Esophagus muscularis mucosa (tissue), 4 donors: ENCODE measurements around the gene C5AR2. TPM values are rescaled to one million over a fixed set of nuclear protein-coding genes. Genes with fewer than 3 reads are reported as not detected.
A peak's percentile ranks its signal among the peaks of the same experiment; 100 is the strongest.

Source experiments
- DNase-seq: peaks from one replicate; pipeline ENCODE4 v3.0.0-alpha.2; 2017; ENCODE audit errors: extremely low spot score
- H3K27ac ChIP-seq, 4 donors: fragments of 200-600 bp; sonication (generic); replicated peaks in 1 of 4; 1 replicate in 3 of 4; 2 replicates in 1 of 4; pipeline ENCODE4 v1.5.1; 2016 to 2019; ENCODE audit warnings: mild to moderate bottlenecking in 1 of 4
- H3K27me3 ChIP-seq, 4 donors: fragments of 200-600 bp; sonication (generic); one replicate each; pipeline versions ENCODE4 v1.5.1 to v1.6.0; 2016 to 2019
- H3K36me3 ChIP-seq, 4 donors: fragments of 200-600 bp; sonication (generic); one replicate each; pipeline ENCODE4 v1.5.1; 2016 to 2019
- H3K4me1 ChIP-seq, 4 donors: fragments of 200-600 bp; sonication (generic); one replicate each; pipeline ENCODE4 v1.5.1; 2016 to 2019
- H3K4me3 ChIP-seq, 4 donors: fragments of 200-600 bp; sonication (generic); 1 replicate in 2 of 4; 2 replicates in 2 of 4; pipeline ENCODE4 v1.5.1; 2016 to 2019; ENCODE audit warnings: mild to moderate bottlenecking in 4 of 4, moderate library complexity in 1 of 4
- H3K9me3 ChIP-seq, 4 donors: fragments of 200-600 bp; sonication (generic); 1 replicate in 3 of 4; 2 replicates in 1 of 4; pipeline ENCODE4 v1.5.1; 2016 to 2019
- EP300 ChIP-seq: sonication (generic); formaldehyde crosslinking; IDR thresholded peaks from one replicate; pipeline ENCODE4 v1.6.1; 2017; ENCODE audit warnings: antibody characterized with exemption
- POLR2A ChIP-seq: fragments of 450-650 bp; IDR thresholded peaks from one replicate; pipeline ENCODE4 v1.6.1; 2017; ENCODE audit warnings: antibody characterized with exemption, moderate library complexity, mild to moderate bottlenecking, low read depth
- POLR2AphosphoS5 ChIP-seq, 2 donors: sonication (generic); formaldehyde crosslinking; IDR thresholded peaks; one replicate each; pipeline ENCODE4 v1.6.1; 2017; ENCODE audit warnings: antibody characterized with exemption in 2 of 2
- WGBS: methylation state at CpG from one replicate; pipeline ENCODE4 v1.1.5; 2018; 5-methylcytosine and 5-hydroxymethylcytosine counted together
- intact Hi-C: fragments of 100-400 bp; cut with DNase I; formaldehyde crosslinking; loops from one replicate; pipeline ENCODE4 v1.15.1; 2023
- total RNA-seq, 4 donors: library from RNA; depleted of rRNA; stranded (reverse); fragments of >200 nt; gene quantifications; one replicate each; pipeline versions ENCODE4 v1.1.0 to v1.2.1, GENCODE V29; 2016
- TF ChIP-seq, protein P1 (sequence below), 3 experiments: fragments of 200-600 bp in 2 of 3; fragments of 450-650 bp in 1 of 3; sonication (generic) in 2 of 3; IDR thresholded peaks; one replicate each; pipeline ENCODE4 v1.5.1; 2017 to 2019; ENCODE audit warnings: antibody characterized with exemption in 3 of 3, mild to moderate bottlenecking in 2 of 3, moderate library complexity in 1 of 3

The C5AR2 gene
- total RNA-seq, 4 donors from 2014 or later: 0.42 to 4.6 (median 0.72) TPM

GRCh38 chr19:47302249-47302648 is 29.7 kb upstream of the C5AR2 start:
- Histone ChIP-seq H3K4me3 (no peak overlapping the region), H3K27me3 (no peaks in the 10 kb centered on the region), H3K36me3 (no peaks in the 10 kb centered on the region), H3K9me3 (no peaks in the 10 kb centered on the region), H3K4me1 (peaks cover 0 to 10% (median 8%) of the 10 kb centered on the region in 4 donors), H3K27ac (no peak overlapping the region)
- 93% methylated on average over 10 of the region's 10 CpGs for WGBS
- no peak for TF ChIP-seq POLR2AphosphoS5 (IDR thresholded peaks at IDR 0.05)
- no peak for TF ChIP-seq POLR2A
- TF ChIP-seq EP300: no peak
- TF ChIP-seq, protein P1, sequence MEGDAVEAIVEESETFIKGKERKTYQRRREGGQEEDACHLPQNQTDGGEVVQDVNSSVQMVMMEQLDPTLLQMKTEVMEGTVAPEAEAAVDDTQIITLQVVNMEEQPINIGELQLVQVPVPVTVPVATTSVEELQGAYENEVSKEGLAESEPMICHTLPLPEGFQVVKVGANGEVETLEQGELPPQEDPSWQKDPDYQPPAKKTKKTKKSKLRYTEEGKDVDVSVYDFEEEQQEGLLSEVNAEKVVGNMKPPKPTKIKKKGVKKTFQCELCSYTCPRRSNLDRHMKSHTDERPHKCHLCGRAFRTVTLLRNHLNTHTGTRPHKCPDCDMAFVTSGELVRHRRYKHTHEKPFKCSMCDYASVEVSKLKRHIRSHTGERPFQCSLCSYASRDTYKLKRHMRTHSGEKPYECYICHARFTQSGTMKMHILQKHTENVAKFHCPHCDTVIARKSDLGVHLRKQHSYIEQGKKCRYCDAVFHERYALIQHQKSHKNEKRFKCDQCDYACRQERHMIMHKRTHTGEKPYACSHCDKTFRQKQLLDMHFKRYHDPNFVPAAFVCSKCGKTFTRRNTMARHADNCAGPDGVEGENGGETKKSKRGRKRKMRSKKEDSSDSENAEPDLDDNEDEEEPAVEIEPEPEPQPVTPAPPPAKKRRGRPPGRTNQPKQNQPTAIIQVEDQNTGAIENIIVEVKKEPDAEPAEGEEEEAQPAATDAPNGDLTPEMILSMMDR (IDR thresholded peaks at IDR 0.05): no peak
- no peak for DNase-seq
- intact Hi-C loops: no loop called here

DNA sequence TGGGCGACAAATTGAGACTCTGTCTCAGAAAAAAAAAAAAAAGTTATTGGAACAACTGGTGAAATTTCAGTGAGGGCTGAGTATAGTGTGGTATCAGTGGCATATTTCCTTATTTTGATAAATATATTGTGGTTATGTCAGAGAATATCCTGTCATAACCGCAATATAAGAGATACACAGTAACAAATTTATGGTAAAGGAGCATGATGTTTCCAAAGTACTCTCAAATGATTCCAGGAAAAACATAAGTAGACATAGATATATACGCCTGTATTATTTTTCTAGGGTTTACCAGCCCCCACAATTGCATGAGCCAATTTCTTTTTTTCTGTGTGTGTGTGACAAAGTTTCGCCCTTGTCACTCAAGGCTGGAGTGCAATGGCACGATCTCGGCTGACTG is 28.0 kb upstream of the C5AR2 start:
- H3K4me3 ChIP-seq: no peak overlapping the region

DNA sequence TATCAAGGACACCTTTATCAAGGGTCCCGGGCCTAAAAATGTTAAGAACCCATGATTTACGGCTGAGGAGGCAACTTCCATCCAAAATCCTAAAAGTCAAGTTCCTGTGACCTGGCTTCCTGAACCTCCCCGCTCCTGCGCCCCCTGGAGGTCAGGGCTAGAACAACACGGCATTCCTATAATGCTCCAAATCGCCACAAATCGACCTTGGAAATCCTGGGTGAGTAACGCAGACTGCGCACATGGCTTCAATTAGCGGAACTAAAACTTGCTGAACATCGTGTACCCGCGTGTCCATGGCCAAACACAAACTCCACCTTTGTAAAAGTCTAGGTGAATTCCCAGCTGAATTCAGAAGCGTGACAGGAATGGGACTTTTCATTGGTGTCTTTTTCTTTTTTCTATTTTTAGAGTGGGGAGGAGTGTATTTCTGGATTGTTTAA is 26.6 kb upstream of the C5AR2 start:
- H3K4me3 ChIP-seq: no peak overlapping the region
- intact Hi-C loops: no loop called here
- H3K27ac ChIP-seq: no peak overlapping the region
- peaks cover 0 to 21% (median 11%) of the 10 kb centered on the region in 4 donors for H3K4me1 ChIP-seq
- H3K36me3 ChIP-seq: no peaks in the 10 kb centered on the region
- 3% methylated on average over 14 of the region's 14 CpGs for WGBS
- H3K9me3 ChIP-seq: no peaks in the 10 kb centered on the region
- TF ChIP-seq EP300 (no peak), POLR2A (no peak), POLR2AphosphoS5 (IDR thresholded peaks at IDR 0.05) (peak in 1 of 2 donors; percentile 59)
- TF ChIP-seq, protein P1 (IDR thresholded peaks at IDR 0.05): peak; percentile 87 to 96 (median 87)
- peaks cover 0 to 16% (median 0%) of the 10 kb centered on the region in 4 donors for H3K27me3 ChIP-seq
- peak; percentile 94 for DNase-seq

More for the DNA sequence above, 28.0 kb upstream of the C5AR2 start:
- intact Hi-C loops: no loop called here
- H3K27ac ChIP-seq: no peak overlapping the region
- no peaks in the 10 kb centered on the region for H3K9me3 ChIP-seq
- no peak for DNase-seq
- 78% methylated on average over 6 of the region's 6 CpGs for WGBS
- no peak for TF ChIP-seq POLR2AphosphoS5 (IDR thresholded peaks at IDR 0.05)
- TF ChIP-seq EP300: no peak
- TF ChIP-seq POLR2A: no peak
- TF ChIP-seq, protein P1 (IDR thresholded peaks at IDR 0.05): no peak
- no peaks in the 10 kb centered on the region for H3K36me3 ChIP-seq
- H3K27me3 ChIP-seq: peaks cover 0 to 5% (median 0%) of the 10 kb centered on the region in 4 donors
- H3K4me1 ChIP-seq: peaks cover 0 to 15% (median 10%) of the 10 kb centered on the region in 4 donors

GRCh38 chr19:47306303-47306702 is 25.7 kb upstream of the C5AR2 start:
- Histone ChIP-seq H3K4me1 (peaks cover 0 to 21% (median 11%) of the 10 kb centered on the region in 4 donors), H3K27ac (no peak overlapping the region), H3K4me3 (no peak overlapping the region), H3K27me3 (peaks cover 0 to 26% (median 0%) of the 10 kb centered on the region in 4 donors), H3K9me3 (no peaks in the 10 kb centered on the region), H3K36me3 (no peaks in the 10 kb centered on the region)
- no peak for DNase-seq
- TF ChIP-seq, protein P1 (IDR thresholded peaks at IDR 0.05): no peak
- TF ChIP-seq POLR2A (no peak), POLR2AphosphoS5 (IDR thresholded peaks at IDR 0.05) (no peak), EP300 (no peak)
- intact Hi-C loops: no loop called here
- 98% methylated on average over 3 of the region's 3 CpGs for whole genome bisulfite sequencing

DNA sequence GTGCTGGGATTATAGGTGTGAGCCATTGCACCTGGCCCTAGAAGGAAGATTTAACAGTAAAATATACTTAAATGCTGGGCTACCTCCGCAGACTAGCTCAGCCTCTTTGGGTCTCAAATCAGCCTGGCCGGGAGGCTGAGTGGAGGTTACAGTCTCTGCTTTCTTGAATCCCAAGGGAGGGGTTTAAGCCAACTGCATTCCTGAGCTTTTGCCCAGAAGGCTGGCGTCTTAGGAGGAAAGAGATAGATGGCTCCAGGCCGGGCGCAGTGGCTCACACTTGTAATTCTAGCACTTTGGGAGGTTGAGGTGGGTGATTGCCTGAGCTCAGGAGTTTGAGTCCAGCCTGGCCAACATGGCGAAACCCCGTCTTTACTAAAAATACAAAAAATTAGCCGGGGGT is 22.9 kb upstream of the C5AR2 start:
- intact Hi-C loops: no loop called here
- Histone ChIP-seq H3K27ac (no peak overlapping the region), H3K36me3 (no peaks in the 10 kb centered on the region), H3K9me3 (no peaks in the 10 kb centered on the region), H3K27me3 (peaks cover 0 to 44% (median 0%) of the 10 kb centered on the region in 4 donors), H3K4me1 (peaks cover 0 to 21% (median 11%) of the 10 kb centered on the region in 4 donors), H3K4me3 (no peak overlapping the region)
- TF ChIP-seq, protein P1 (IDR thresholded peaks at IDR 0.05): no peak
- no peak for TF ChIP-seq EP300
- no peak for TF ChIP-seq POLR2A
- TF ChIP-seq POLR2AphosphoS5 (IDR thresholded peaks at IDR 0.05): no peak
- DNase-seq: no peak
- WGBS: 36% methylated on average over 6 of the region's 8 CpGs
